ENCODE results near the gene SPACA7. TPM values are rescaled to one million over a fixed set of nuclear protein-coding genes. Genes with fewer than 3 reads are reported as not detected.

Gene SPACA7
- total and polyA plus RNA-seq, 9 of the 15 experiments (the other 6 are each of a cell fraction or from before 2014, with no cell fraction given), result not detected

DNA sequence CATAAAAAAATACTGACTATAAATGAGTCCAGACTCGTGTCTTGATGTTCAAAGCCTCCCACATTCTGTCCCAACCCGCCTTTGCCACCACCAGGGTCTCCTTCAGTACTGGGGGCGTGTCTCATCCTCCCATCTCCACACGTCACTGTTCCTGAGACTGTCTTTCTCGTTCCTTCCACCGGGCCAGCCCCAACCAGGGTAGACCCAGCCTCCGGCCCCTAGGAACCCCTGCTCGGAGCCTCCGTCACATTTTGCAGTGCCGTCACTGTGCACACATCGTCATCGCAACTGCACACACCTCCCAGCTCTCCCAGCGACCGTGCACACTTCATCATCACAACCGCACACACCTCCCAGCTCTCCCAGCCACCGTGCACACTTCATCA is 73.4 kb downstream of the SPACA7 start:
- Histone ChIP-seq H3K4me1 (replicated peaks in 1 of 2; ENCODE audit: control insufficient read depth in 2 of 2, insufficient read depth in 2 of 2, low read length in 2 of 2) (peaks cover 0 to under 1% of the 10 kb centered on the region in 2 experiments; a peak in 1 of 5 replicates), H3K9ac (ENCODE audit: insufficient read depth in 1 of 2, low read depth in 2 of 2, low read length in 2 of 2) (no peak overlapping the region), H3K36me3 (ENCODE audit: control insufficient read depth, insufficient read depth, low read length) (no peaks in the 10 kb centered on the region), H3K27me3 (ENCODE audit: control insufficient read depth in 2 of 2, insufficient read depth in 2 of 2, low read length in 2 of 2) (peaks cover 30 to 80% of the 10 kb centered on the region in 2 experiments; a peak in 4 of 5 replicates), H3K4me3 (no peak overlapping the region), H3K27ac (ENCODE audit: extremely low read depth, low read depth, low read length) (no peak overlapping the region), H3K9me1 (ENCODE audit: control insufficient read depth, insufficient read depth, low read length) (no peaks in the 10 kb centered on the region), H2AFZ (ENCODE audit: low read depth, low read length) (no peak overlapping the region), H3K9me3 (replicated peaks; ENCODE audit: control insufficient read depth, insufficient read depth, low read depth, low read length) (no peaks in the 10 kb centered on the region), H3K4me2 (ENCODE audit: insufficient read depth, low read length) (no peak overlapping the region), H4K20me1 (replicated peaks; ENCODE audit: control insufficient read depth, insufficient read depth, low read length) (no peaks in the 10 kb centered on the region), H3K79me2 (ENCODE audit: control insufficient read depth, insufficient read depth, low read length) (no peaks in the 10 kb centered on the region)
- in situ Hi-C loops (cut with MboI), result loop anchor here (10.0 kb wide), 1 partner anchor 975 kb away; no protein-coding TSS in a partner anchor
- no peak for TF ChIP-seq BACH1 (tag; IDR thresholded peaks at IDR 0.05)
- no peak for TF ChIP-seq ZNF311 (CRISPR knock-in tag; IDR thresholded peaks at IDR 0.05)
- TF ChIP-seq HNRNPH1 (optimal IDR thresholded peaks at IDR 0.05; ENCODE audit: low read depth, low read length), result no peak
- TF ChIP-seq NR2C2 (CRISPR knock-in tag; IDR thresholded peaks at IDR 0.05), result no peak
- no peak for TF ChIP-seq NR2C2 (tag; IDR thresholded peaks at IDR 0.05)
- TF ChIP-seq FOXK1 (CRISPR knock-in tag; IDR thresholded peaks at IDR 0.05; ENCODE audit: borderline replicate concordance), result no peak
- TF ChIP-seq NFXL1 (CRISPR knock-in tag; IDR thresholded peaks at IDR 0.05), result no peak
- TF ChIP-seq ZNF395 (CRISPR knock-in tag; IDR thresholded peaks at IDR 0.05), result no peak
- no peak for TF ChIP-seq KAT8 (IDR thresholded peaks at IDR 0.05; ENCODE audit: low read depth)
- TF ChIP-seq CCNT2 (IDR thresholded peaks at IDR 0.05; ENCODE audit: borderline replicate concordance, extremely low read depth, insufficient read length, low read depth, low read length), result no peak
- no peak for TF ChIP-seq ZNF133 (CRISPR knock-in tag; IDR thresholded peaks at IDR 0.05)
- TF ChIP-seq NR2C1 (IDR thresholded peaks at IDR 0.05), result no peak
- no peak for TF ChIP-seq NR2C1 (tag; IDR thresholded peaks at IDR 0.05)
- no peak for TF ChIP-seq JUN (IDR thresholded peaks at IDR 0.05; ENCODE audit: borderline replicate concordance, low read depth, low read length)
- TF ChIP-seq JUN (CRISPR knock-in tag; IDR thresholded peaks at IDR 0.05; ENCODE audit: borderline replicate concordance), result no peak
- no peak for TF ChIP-seq SMARCE1 (IDR thresholded peaks at IDR 0.05)
- TF ChIP-seq RBM17 (IDR thresholded peaks at IDR 0.05; ENCODE audit: borderline replicate concordance, low read depth, low read length), result no peak
- TF ChIP-seq KLF13 (tag; IDR thresholded peaks at IDR 0.05; ENCODE audit: borderline replicate concordance, low read depth), result no peak
- no peak for TF ChIP-seq KLF10 (CRISPR knock-in tag; IDR thresholded peaks at IDR 0.05)
- TF ChIP-seq ZNF668 (CRISPR knock-in tag; IDR thresholded peaks at IDR 0.05), result no peak
- no peak for TF ChIP-seq ELF1 (tag; IDR thresholded peaks at IDR 0.05)
- TF ChIP-seq KLF1 (tag; IDR thresholded peaks at IDR 0.05), result no peak
- DNase-seq (ENCODE audit: extremely low read depth in 1 of 4, low spot score in 3 of 4) (no peak), FAIRE-seq (no peak), ATAC-seq (no peak)
- intact Hi-C loops (cut with micrococcal nuclease), result loop anchor here (5.0 kb wide), 1 partner anchor 423 kb away; no protein-coding TSS in a partner anchor
- ChIA-PET CTCF (ENCODE audit: low intra/inter-chr PET ratio) (no interaction called here), POLR2A (no interaction called here)
- 0% methylated on average over 10 of the region's 16 CpGs for WGBS (ENCODE audit: insufficient coverage, low coverage, missing lambda C conversion rate)
- no TSS peak for BruUV-seq (replicated peaks)

All from K562 (cell line).